AG20443 (cell line): Measurements from ENCODE around the gene DENND1A.
"Not testable (repeated sequence)": the region's sequence is repeated elsewhere in the genome, so short reads cannot be mapped to it uniquely, and the experiment has no call there.

ENCODE experiments used
- DNase-seq: peaks from one replicate; pipeline ENCODE4 v3.0.0; 2012; ENCODE audit warnings: low spot score, mixed read lengths

The DENND1A gene

DNA sequence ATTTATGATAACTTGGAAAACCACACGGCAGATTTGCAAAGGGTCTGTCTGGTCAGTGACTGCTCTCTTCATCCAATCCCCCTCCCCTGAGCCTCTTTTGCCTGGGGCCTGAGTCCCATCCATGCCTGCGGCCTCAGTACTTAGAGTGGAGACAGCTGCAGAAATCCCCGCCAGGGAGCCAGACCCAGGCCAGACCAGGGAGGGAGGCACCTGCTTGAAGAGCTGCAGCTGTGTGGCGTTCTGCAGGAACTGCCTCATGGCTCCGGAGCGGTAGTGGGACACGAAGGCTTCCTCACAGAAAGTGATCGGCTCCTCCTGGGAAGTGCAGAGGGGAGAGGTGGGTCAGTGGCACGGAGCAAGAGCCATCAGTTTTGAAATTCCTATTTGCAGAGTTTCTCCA, 472.3 kb downstream of the DENND1A start:
- no peak for DNase-seq

DNA sequence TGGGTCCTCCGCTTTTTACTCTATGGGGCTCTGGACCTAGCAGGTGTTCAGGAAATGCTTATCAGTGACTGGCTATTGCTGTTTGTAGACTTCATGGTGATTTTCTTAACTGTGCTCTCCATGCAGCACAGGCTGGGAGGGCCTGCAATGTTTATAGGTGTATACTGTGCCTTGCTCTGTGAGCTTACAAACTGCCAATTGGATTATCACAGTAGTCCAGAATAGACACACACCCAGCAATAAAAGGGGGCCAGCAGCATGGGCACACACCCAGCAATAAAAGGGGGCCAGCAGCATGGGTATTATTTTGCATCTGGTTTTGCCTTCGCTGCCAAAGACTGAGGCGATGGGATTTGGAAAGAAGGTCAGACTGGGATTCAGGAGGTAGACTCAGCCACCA, 473.9 kb downstream of the DENND1A start:
- no peak for DNase-seq

DNA sequence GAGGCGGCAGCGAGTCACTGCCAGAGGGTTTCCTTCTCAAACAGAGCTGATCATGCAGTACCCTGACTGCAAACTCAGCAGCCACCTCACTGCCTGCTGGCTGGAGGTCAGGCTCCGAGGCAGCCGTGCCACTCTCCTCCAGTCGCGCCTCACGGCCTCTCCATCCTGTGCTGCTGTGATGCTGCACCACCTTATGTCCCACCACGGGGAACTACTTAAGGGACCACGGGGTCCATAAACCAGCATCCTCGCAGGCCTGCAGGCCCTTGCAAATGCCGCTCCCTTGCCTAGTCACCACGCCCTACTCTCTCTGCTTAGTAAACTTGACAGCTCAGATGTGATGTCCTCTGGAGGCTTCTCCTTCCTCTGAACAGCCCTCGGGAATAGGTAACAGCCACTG, 474.7 kb downstream of the DENND1A start:
- no peak for DNase-seq

DNA sequence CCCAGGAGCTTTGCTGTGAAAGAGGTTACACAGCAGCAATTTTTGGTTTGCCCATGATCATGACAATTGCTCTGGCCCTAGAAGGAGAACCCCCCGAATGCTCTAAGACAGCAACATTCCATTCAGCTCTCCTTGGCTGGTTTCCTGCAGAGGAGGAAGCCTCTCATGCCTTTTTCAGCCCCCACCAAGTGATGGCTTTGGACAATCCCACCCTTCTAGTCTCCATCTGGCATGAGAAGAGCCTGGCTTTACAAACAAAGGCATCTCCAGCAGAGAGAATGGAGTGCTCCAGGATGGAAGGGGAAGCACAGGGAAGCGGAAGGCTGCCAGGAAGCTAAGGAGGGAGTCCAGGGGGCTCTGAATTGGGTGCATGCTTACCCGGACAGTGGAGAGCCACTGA, 475.6 kb downstream of the DENND1A start:
- DNase-seq: no peak

DNA sequence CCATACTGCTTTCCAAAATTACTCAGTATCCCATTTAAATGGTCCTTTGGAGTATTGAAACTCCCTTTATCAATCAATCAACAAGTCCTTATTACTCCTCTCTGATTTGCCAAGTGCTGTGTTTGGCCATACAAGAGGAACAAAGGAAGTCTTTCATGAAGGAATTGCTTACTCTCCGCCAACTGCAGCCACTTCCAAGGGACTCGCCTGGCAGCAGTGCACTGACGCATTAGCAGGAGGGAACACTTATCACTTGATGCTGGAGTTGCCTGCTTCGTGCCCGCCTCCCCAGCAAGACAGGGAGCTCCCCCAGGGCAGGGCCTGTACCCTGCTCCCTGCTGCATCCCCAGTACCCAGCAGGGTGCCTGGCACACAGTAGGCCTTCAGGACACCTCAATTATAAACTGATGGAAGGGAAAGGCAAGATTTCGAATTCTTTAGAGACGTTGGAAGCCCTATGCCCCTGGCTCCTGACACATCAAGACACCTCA, 476.1 kb downstream of the DENND1A start:
- no peak for DNase-seq

DNA sequence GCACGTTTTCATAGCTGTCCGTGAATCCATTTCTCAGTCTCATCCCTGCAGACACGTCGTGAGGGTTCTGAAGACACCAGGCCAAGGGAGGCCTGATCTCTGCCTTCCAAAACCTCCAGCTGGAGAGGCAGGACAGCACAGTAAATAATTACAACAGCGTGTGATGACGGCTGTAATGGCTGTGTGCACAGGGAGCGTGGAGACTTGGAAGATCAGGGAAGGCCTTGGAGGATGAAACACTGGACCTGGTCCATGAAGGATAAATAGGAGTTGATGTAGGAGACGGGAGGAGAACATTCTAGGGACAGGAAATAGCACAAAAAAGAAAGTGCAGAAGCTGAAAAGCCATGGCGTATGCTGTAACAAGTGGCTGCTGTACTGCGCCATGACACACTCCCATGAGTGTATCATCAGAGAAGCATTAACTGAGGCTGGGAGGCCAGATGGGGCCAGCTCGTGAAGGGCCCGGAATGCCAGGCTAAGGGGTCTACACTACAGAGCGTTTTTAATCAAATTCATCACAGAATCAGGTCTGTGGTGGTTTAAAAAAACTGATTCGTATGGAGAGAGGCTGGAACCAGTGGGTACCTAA, 476.8 kb downstream of the DENND1A start:
- no peak for DNase-seq

DNA sequence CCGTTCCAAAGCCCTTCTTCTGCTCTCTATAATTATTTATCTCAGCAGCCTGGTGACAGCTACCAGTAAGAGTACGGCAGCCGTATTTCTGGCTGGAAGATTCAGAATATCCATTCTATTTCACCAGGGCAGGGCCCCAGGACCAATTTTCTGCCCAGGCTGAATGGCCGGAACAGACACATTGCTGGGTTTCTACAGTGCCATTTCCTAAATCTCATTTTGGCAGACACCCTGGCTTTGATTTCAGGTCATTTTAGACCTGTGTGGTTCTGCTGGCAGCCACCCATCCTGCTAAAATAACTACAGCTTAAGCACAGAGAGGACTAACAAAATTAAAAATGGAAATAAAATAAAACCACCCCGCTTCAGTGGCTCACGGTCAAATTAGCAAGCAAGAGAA, 478.9 kb downstream of the DENND1A start:
- DNase-seq: no peak

DNA sequence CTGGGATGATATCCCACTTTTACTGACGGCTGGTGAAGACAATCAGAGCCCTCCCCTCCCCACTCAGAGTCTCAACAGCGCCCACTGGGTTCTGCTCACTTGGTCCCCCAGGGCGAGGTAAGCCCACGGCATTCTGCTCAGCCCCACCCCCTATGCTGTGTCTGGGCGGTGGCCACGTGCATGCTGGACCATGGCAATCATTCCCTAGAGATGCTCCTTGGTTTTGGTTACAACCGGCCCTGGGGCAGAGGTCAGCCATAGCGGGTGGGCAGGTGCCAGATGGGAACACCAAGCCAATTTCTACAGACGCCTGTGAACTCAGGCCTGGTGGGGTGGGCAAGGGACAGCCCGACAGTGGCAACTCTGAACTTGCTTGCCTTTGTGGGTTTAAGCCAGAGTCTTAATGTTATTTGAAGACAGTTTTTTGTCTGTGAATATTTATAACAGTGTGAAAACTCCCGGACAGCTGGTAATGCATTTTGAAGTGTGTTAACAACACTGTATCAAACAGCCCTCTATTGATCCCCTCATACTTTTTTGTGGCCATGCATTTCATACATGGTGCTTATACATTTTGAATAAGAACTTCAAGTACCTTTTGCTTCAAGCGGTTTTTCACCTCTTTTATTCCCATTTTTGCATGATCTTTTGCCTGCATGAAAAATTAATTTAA, 479.7 kb downstream of the DENND1A start:
- no peak for DNase-seq

DNA sequence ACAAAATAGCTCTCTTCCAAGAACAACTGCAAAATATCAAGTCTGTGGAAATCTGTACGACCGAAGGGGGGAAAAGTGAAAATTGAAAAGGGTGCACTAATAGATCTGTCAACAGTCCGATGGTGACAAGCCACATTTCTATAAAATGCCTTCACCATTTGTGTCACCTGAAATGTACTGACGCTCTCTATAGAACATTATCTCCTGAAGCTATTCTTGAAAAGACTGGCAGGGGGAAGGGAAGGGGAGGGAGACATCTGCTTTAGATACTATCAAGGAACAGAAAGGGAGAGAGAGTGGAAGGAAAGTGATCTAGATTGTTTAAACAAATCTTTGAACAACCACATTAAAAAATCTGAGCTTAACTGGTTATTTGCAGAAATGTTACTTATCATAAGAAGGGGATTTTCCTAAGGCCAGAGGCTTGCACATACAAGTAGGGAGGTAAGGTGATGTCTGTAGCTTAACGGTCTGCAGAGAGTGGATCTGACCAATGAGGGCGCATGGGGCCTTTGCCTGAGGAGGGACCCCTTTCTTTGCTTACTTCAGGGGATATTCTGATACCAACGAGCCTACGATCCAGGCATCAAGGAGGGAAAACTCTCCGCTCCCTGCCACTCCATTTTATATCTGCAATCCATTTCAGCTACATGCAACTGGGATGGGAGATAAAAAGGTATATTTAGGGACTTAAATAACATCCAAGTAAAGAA, 481.8 kb downstream of the DENND1A start:
- DNase-seq: no peak

DNA sequence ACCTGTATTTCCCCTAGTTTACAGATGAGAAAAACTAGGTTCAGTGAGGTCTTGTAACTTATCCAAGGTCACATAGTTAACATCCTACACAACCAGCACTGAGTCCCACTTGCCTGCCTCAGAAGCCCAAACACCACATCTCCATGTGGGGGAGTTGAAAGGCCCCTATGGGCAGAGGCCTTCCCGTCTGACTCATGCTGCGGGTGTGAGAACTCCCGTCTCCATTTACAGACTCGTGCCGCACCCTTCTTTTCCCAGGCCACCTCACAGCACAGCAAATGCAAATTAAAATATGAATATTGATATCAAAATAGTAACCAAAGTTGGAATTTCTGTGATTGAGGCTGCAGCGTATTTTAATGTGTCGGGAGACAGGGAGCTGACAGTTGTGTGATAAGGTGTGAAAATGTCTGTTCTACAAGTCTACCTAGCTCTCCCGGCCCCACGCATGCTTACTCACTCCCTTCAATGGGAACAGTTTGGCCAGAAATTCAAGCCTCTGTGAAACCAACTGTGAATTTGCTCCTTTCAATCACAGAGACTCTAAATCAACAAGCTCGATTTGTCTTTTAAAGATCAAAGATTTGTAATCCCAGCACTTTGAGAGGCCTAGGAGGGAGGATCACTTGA, 483.8 kb downstream of the DENND1A start:
- no peak for DNase-seq

DNA sequence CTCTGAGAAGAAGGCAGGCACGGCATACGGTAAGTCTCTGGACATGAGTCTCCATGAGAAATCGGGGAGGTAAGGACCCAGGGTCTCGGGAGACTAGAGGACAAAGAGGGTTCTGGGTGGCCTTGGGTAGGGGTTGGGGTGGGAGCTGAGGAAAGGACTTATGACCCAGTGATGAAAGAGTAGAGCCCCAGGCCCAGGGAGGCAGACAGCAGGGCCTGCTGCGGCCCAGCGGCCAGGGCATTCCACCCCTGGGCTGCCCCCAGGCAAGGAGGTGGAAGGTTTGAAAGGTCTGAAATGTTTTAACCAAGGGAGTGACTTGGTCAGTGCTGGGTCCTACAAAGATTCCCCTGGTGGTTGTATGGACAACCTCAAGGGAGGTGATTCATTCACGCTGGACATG, 484.8 kb downstream of the DENND1A start:
- DNase-seq: no peak

DNA sequence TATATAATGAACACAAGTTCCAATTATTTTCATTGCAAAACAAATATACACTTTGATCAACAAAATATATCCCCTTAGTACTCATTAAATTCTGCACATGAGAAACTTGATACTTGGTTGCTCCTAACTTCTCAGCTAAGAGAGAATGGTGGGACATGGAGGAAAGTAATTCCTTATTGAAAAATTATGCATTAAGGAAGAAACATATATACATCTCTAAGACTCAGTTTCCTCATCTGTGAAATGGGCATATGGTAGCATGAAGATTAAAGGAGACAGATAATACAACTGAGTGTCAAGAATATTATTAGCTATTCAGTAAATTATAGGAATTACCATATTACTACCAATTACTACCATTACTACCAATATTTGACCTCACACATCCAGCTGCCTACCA, 488.2 kb downstream of the DENND1A start:
- DNase-seq: no peak

DNA sequence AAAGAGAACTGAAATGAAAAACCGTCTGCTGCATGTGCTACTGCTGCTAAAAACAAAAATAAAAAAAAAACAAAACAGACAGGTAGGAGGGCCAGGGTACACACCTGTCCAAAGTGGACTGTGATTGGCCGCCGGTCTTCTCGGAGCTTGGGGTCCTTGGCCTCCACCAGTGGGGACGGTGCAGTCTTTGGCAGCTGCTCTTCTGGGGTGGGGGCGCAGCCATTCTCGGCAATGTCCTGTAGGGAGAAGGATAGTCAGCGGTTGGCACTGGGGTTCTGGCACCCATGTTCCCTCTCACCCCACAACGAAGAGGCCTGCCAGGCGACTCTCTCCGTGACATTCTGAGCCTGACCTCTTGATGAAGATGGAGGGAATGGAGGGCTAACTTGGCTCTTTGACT, 489.7 kb downstream of the DENND1A start:
- DNase-seq: no peak

DNA sequence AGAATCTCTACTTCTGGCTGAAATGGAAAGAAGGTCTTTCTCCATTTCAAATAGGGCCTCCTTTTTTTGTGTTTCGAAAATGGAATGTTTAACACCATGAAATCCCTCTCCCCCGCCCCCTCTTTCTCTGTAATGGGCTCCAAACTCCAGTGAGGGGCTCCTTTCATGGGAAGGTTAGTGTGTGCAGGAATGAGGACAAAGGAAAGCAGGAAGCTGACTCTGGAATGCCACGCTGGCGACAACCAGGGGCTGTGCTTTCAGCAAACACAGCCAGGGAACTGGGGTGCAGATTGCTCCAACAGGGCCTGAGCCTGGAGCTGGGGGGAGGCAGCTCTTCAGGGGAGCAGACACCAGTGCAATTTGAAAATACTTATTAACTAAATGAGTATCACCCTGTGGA, 491.1 kb downstream of the DENND1A start:
- no peak for DNase-seq

DNA sequence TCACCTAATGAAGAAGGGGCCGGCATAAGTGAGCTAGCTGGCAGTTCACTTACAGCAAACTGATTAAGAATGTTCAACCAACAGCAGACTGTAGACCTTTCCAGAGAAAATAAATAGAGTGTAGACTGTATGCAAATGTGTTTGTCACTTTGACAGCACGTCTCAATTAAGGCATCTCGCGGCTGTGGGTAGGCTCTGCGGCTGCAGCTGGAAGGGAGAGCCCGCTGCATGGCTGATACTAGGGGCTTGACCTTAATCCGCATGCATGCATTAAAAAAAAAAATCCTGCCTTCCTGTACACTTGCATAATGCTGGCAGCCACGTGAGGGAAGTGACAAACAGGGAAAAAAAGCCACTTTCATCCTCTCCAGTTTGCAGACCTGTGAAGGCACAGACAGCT, 491.6 kb downstream of the DENND1A start:
- no peak for DNase-seq

DNA sequence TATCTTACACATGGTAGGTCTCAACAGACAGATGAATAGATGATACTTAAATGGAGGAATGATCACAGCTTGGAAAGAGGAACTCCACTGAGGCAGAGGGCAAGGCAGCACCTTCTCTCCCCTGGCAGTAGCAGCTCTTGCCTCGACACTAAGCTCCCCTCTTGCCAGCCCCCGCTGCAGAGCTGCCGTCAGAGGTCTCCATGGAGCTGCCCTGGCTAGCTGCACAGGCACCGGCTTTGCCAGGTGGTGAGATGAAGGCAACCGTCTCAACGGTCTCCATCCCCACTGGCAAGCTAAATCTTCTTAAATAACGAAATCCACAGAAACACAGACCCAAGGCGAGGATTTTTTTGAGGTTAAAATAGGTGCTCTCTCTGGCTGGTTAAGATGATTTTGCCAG, 492.7 kb downstream of the DENND1A start:
- DNase-seq: no peak

DNA sequence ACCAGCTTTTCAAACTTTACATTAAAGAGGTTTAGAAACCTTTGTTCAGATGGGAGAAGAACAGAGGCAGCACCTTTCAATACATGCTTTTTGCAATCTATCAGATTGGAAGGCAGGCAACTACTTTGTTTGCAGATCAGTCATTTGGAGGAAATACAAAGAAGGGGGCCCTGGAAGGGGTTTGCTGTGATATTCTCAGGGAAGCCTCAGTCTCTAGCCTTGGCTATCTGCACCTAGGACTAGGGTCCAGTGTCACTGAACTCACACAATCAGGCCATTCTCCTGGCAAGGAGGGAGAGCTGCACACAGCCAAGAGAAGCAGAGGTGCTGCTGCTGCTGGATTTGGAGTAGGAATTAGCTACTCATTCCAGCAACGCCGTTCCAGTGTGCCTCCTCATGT, 494.5 kb downstream of the DENND1A start:
- DNase-seq: no peak

DNA sequence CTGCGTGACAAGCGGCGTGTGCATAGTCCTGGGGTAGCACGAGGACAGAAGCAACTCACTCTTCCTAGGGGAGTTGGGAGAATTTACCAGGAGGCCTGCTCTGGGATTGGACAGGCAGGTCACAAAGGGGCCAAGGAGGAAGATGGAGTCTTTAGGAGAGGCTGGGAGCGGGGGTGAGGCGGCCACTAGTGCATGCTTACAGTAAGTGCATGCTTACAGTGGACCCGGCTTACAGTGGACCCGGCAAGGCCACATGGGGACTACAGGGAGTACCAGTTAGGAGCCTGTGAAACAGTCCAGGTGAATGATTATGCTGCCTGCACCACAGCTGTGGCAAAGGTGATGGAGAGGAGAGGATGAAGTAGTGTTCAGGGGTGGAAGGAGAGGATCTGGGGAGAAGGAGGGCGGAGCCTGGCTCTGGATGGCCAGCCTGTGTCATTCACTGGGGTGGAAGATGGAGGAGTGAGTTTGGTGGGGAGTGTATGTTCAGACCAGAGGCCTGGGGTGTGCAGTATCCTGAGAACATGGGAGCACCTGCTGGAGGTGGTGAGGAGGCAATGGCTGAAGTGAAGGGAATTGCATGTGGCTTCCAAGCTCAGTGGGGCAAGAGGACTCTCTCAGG, 495.2 kb downstream of the DENND1A start:
- peak; percentile 31 for DNase-seq

DNA sequence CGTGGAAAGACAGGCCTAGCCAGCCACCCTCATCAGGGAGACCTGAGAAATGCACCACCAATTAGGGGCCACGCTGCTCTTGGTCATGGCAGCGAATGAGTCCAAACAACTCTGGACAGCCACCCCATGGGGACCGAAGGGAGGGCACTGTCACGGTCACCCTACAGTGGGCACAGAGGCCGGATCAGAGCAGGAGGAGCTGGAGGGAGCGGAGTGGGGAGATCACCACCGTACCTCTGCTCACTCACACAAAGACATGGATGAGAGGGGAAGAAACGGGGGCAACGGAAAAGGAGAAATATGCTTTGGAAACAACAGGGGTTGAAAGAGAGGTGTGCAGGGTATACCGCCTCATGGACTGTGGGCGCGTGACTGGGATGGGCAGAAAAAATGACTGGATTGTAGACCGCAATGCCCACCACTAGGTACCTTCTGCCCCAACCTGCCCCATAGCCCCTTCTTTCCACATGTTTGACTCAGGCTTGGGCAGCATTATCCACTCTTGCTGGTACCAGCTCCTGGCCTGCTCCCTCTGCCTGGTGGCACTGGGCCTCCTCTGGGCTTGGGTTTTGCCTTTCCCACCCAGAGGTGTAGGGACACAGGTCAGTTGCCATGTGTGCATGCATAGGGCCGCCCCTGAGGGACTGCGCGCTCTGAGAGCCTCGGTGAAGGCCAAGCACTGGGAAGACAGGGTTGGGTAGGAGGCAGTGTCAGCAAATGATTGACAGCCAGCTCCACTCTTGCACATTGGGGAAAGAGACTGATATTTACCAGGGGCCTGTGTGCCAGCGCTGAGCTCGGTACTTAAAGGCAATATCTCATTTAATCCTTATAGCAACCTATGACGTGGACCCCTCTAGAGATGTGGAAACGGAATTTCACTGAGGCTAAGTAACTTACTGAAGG, 497.3 kb downstream of the DENND1A start:
- DNase-seq: no peak

DNA sequence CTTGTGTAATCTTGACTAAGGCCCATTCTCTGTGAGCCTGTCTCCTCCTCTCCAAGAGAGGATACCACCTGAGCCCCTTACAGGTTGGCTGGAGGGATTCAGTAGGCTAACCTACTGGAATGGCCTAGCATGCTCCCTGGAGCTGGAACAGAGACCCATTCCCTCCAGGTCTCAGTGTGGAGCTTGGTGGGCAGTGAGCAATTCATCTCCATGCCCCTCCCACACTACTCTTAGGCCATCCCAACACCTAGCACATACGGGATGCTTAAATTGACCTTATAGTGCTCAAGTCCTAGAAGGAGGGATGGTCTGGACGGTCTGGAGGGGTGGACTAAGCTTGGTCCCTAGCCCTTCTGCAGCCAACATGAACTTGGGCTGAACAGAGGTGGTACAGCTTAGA, 498.3 kb downstream of the DENND1A start:
- no peak for DNase-seq

DNA sequence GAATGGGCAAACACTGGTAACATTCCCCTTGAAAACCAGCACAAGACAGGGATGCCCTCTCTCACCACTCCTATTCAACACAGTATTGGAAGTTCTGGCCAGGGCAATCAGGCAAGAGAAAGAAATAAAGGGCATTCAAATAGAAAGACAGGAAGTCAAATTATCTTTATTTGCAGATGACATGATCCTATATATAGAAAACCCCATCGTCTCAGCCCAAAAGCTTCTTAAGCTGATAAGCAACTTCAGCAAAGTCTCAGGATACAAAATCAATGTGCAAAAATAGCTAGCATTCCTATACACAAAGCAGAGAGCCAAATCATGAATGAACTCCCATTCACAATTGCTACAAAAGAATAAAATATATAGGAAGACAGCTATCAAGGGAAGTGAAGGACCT, 501.5 kb downstream of the DENND1A start:
- DNase-seq: not testable (repeated sequence)
